ENCODE results near the gene MEST.
"Not testable (repeated sequence)": the region's sequence is repeated elsewhere in the genome, so short reads cannot be mapped to it uniquely, and the experiment has no call there.

The MEST gene

GRCh38 chr7:130523519-130524125, 31.7 kb downstream of the MEST start:
- DNase-seq (ENCODE audit: low read depth): not testable (repeated sequence)

DNA sequence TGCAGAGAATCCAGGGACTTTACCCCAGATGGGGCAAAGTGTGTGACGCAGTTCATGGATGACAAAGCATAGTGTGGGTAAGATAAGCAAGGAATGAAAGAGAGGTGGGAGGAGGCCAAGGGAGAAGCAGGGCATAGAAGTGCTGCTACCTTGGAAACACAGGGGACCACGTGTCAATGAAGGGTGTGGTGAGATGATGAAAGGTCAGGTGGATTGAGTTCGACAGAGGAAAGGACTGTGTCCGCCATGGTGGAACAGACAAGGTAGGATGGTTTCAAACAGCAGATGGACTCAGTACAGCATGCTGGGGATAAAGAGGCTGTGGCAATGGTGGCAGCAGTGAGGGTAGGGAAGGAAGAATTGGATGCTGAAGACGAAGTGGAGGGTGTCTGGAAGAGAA, 32.7 kb downstream of the MEST start:
- no peak for DNase-seq (ENCODE audit: low read depth)

- not testable (repeated sequence) for DNase-seq (ENCODE audit: low read depth)
Observed at GRCh38 chr7:130527752-130528355, 36.0 kb downstream of the MEST start.

DNA sequence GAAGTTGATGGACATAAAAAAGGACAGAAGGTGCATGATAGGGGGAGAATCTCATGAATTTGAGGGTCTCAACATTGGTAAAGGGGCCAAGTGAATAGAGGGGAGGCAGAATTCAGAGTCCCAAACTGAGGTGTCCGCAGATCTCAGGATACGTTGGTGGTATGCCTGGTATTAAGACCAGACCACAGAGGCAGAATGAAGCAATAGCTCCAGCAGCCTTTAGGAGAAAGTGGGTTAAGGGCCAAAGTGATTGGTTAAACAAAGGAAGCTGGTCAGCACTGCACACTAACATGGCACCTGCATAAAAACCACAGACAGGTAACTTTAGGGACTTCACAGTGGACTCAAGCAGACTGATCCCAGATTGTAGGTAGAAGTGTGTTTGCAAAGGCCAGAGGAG, 37.5 kb downstream of the MEST start:
- no peak for DNase-seq (ENCODE audit: low read depth)

- DNase-seq (ENCODE audit: low read depth): not testable (repeated sequence)
Observed at GRCh38 chr7:130537894-130538293, 46.0 kb downstream of the MEST start.

GRCh38 chr7:130541287-130541686, 49.4 kb downstream of the MEST start:
- not testable (repeated sequence) for DNase-seq (ENCODE audit: low read depth)

DNA sequence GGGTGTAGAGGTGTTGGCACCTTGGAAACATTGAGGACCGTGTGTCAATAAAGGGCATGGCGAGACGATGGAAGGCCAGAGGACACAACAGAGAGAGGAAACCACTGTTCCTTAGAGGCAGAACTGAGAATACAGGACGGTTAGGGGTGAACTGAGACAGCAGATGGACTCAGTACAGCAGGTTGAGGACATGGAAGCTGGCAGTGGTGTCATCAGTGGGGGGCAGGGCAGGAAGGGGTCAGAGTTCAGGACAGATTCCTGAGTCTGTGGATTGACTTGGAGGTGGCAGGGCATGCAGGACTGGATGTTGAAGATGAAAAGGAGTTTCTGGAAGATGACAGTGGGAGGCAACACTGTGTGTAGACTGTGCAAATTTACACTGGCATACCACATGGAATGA, 50.4 kb downstream of the MEST start:
- DNase-seq (ENCODE audit: low read depth): not testable (repeated sequence)

GRCh38 chr7:130543487-130544010, 51.7 kb downstream of the MEST start:
- DNase-seq (ENCODE audit: low read depth): no peak

- no peak for DNase-seq (ENCODE audit: low read depth)
Observed at GRCh38 chr7:130544356-130544755, 52.5 kb downstream of the MEST start.

- DNase-seq (ENCODE audit: low read depth): no peak
Observed at GRCh38 chr7:130553398-130554029, 61.6 kb downstream of the MEST start.

GRCh38 chr7:130554481-130554880, 62.6 kb downstream of the MEST start:
- no peak for DNase-seq (ENCODE audit: low read depth)

Data from fibroblast of the conjunctiva (primary cell).